ENCODE results near the gene AUH. TPM values are rescaled to one million over a fixed set of nuclear protein-coding genes. Genes with fewer than 3 reads are reported as not detected.

AUH gene
- total and polyA plus RNA-seq, 9 of the 15 experiments (the other 6 are each of a cell fraction or from before 2014, with no cell fraction given): 3.4 to 29.0 (median 10.1) TPM

DNA sequence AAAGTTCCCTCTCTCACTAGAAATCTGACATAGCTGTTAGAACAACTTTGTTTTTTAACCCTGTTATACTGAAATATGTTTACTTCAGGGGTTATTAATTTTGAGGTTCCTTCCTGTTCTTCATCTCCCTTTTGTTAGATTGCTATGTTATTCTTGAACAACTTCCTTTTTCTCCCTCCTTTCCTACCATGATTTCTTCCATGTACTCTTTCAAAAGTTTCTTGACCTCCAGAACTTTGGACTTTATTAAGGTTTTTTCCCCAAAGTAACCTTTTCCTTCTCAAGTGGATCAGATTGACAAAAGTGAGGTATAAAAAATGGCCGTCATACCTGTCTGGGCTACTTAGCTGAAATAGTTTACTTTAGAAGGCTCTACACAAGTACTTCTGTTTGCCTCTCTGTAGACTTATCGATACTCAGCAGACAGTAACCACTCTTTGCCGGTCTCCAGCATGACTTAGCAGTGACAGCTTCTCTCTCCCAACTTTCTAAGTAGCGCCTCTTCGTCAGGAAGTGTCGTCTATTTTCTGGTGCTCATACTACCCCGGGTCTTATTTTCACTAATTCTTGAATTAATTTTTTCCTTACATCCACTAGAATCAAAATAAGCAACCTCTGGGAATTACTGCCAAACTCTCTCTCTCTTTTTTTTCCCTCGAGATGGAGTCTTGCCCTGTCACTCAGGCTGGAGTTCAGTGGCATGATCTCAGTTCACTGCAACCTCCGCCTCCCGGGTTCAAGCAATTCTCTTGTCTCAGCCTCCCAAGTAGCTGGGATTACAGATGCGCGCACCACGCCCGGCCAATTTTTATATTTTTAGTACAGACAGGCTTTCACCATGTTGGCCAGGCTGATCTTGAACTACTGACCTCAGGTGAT, 42.2 kb upstream of the AUH start (continued):
- TF ChIP-seq TCF3 (CRISPR knock-in tag; IDR thresholded peaks at IDR 0.05): peak; percentile 80
- peak; percentile 40; the same call in 1 of the 2 replicates for TF ChIP-seq STAT5A (IDR thresholded peaks at IDR 0.05; ENCODE audit: borderline replicate concordance, low read length)
- TF ChIP-seq CTBP1 (IDR thresholded peaks at IDR 0.05; ENCODE audit: borderline replicate concordance): no peak
- TF ChIP-seq, protein P1, sequence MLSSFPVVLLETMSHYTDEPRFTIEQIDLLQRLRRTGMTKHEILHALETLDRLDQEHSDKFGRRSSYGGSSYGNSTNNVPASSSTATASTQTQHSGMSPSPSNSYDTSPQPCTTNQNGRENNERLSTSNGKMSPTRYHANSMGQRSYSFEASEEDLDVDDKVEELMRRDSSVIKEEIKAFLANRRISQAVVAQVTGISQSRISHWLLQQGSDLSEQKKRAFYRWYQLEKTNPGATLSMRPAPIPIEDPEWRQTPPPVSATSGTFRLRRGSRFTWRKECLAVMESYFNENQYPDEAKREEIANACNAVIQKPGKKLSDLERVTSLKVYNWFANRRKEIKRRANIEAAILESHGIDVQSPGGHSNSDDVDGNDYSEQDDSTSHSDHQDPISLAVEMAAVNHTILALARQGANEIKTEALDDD (IDR thresholded peaks at IDR 0.05): peak; percentile 64
- peak; percentile 77; the same call in 1 of the 2 replicates for TF ChIP-seq C11orf30 (IDR thresholded peaks at IDR 0.05; ENCODE audit: low read depth)
- peak; percentile 76 for TF ChIP-seq MAFG (tag; conservative IDR thresholded peaks at IDR 0.05)
- TF ChIP-seq, protein P2, sequence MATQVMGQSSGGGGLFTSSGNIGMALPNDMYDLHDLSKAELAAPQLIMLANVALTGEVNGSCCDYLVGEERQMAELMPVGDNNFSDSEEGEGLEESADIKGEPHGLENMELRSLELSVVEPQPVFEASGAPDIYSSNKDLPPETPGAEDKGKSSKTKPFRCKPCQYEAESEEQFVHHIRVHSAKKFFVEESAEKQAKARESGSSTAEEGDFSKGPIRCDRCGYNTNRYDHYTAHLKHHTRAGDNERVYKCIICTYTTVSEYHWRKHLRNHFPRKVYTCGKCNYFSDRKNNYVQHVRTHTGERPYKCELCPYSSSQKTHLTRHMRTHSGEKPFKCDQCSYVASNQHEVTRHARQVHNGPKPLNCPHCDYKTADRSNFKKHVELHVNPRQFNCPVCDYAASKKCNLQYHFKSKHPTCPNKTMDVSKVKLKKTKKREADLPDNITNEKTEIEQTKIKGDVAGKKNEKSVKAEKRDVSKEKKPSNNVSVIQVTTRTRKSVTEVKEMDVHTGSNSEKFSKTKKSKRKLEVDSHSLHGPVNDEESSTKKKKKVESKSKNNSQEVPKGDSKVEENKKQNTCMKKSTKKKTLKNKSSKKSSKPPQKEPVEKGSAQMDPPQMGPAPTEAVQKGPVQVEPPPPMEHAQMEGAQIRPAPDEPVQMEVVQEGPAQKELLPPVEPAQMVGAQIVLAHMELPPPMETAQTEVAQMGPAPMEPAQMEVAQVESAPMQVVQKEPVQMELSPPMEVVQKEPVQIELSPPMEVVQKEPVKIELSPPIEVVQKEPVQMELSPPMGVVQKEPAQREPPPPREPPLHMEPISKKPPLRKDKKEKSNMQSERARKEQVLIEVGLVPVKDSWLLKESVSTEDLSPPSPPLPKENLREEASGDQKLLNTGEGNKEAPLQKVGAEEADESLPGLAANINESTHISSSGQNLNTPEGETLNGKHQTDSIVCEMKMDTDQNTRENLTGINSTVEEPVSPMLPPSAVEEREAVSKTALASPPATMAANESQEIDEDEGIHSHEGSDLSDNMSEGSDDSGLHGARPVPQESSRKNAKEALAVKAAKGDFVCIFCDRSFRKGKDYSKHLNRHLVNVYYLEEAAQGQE (IDR thresholded peaks at IDR 0.05; ENCODE audit: borderline replicate concordance): peak; percentile 35
- TF ChIP-seq, protein P2 (CRISPR knock-in tag; IDR thresholded peaks at IDR 0.05; ENCODE audit: low read depth): no peak
- 0 out of 2 replicates have a peak, but pooled peaks have one; percentile 58 for TF ChIP-seq SPI1 (IDR thresholded peaks at IDR 0.05; ENCODE audit: borderline replicate concordance, low read depth, low read length)
- no peak for TF ChIP-seq BRCA1 (IDR thresholded peaks at IDR 0.05)
- TF ChIP-seq BRCA1 (CRISPR knock-in tag; IDR thresholded peaks at IDR 0.05): no peak
- peak; percentile 39 for TF ChIP-seq MEIS2 (IDR thresholded peaks at IDR 0.05; ENCODE audit: partially characterized antibody)
- no peak for TF ChIP-seq ZC3H8 (IDR thresholded peaks at IDR 0.05)
- peak; percentile 61; the same call in 1 of the 2 replicates for TF ChIP-seq EP300 (IDR thresholded peaks at IDR 0.05; ENCODE audit: low read length)
- no peak for TF ChIP-seq TAF1 (IDR thresholded peaks at IDR 0.05; ENCODE audit: control insufficient read depth, extremely low read depth, insufficient read depth, low read length, severe bottlenecking)
- TF ChIP-seq PHB (CRISPR knock-in tag; IDR thresholded peaks at IDR 0.05): no peak
- peak; percentile 72 for TF ChIP-seq MAFK (IDR thresholded peaks at IDR 0.05; ENCODE audit: low read length)
- TF ChIP-seq RBM17 (IDR thresholded peaks at IDR 0.05; ENCODE audit: borderline replicate concordance, low read depth, low read length): no peak
- TF ChIP-seq EHMT2 (IDR thresholded peaks at IDR 0.05): peak; percentile 89
- no peak for TF ChIP-seq FOXP1 (CRISPR knock-in tag; IDR thresholded peaks at IDR 0.05)
- peak in 1 of 3 experiments; percentile 64 for TF ChIP-seq YY1 (IDR thresholded peaks at IDR 0.05; ENCODE audit: borderline replicate concordance in 1 of 3, control insufficient read depth in 1 of 3, extremely low read depth in 1 of 3, insufficient read depth in 3 of 3, insufficient read length in 1 of 3, insufficient replicate concordance in 2 of 3, low read depth in 1 of 3, low read length in 2 of 3)

All from K562 (cell line).